Fibroblast of villous mesenchyme (primary cell): ENCODE results near the gene NIN. TPM values are rescaled to one million over a fixed set of nuclear protein-coding genes. Genes with fewer than 3 reads are reported as not detected.

ENCODE experiments used
- DNase-seq: peaks from one replicate; pipeline ENCODE4 v3.0.0-alpha.2; 2010; ENCODE audit warnings: low read depth
- H3K4me3 ChIP-seq: 2 replicates; pipeline ENCODE4 v1.5.1; 2011; ENCODE audit warnings: low read depth, mild to moderate bottlenecking, low read length
- CTCF ChIP-seq: IDR thresholded peaks from 2 replicates; pipeline ENCODE4 v1.5.1; 2012; ENCODE audit warnings: low read depth, mild to moderate bottlenecking, low read length; ENCODE audit not compliant: insufficient read depth
- total RNA-seq: library from RNA; depleted of rRNA; stranded (reverse); fragments of >200 nt; gene quantifications from 2 replicates; pipeline ENCODE4 v1.2.3, GENCODE V29; 2012

NIN gene
- total RNA-seq, 1 donor, result 29.8 TPM

- no peak for TF ChIP-seq CTCF
- DNase-seq, result peak; percentile 79
- H3K4me3 ChIP-seq, result no peak overlapping the region
These were observed 38.9 kb downstream of the NIN start for GRCh38 chr14:50792051-50792477.

GRCh38 chr14:50791201-50791600 lies 39.8 kb downstream of the NIN start:
- H3K4me3 ChIP-seq, result no peak overlapping the region
- no peak for DNase-seq
- TF ChIP-seq CTCF, result no peak

- peak; percentile 87 for DNase-seq
- TF ChIP-seq CTCF, result no peak
- H3K4me3 ChIP-seq, result no peak overlapping the region
These were observed 40.4 kb downstream of the NIN start for GRCh38 chr14:50790589-50790988.

GRCh38 chr14:50786751-50787464 lies 44.1 kb downstream of the NIN start:
- TF ChIP-seq CTCF, result no peak
- H3K4me3 ChIP-seq, result no peak overlapping the region
- no peak for DNase-seq

GRCh38 chr14:50785457-50786063 lies 45.4 kb downstream of the NIN start:
- no peak for TF ChIP-seq CTCF
- H3K4me3 ChIP-seq, result no peak overlapping the region
- no peak for DNase-seq

- no peak overlapping the region for H3K4me3 ChIP-seq
- TF ChIP-seq CTCF, result no peak
- no peak for DNase-seq
These were observed 46.1 kb downstream of the NIN start for GRCh38 chr14:50784683-50785456.
